ENCODE data around the gene FOXN4. TPM values are rescaled to one million over a fixed set of nuclear protein-coding genes. Genes with fewer than 3 reads are reported as not detected.

FOXN4 gene
- total RNA-seq, 1 donor from 2014 or later = not detected

GRCh38 chr12:109258201-109258600, 50.9 kb downstream of the FOXN4 start:
- Histone ChIP-seq H3K27ac (no peak overlapping the region), H3K36me3 (peaks cover 0 to 55% of the 10 kb centered on the region in 2 donors), H3K4me1 (no peaks in the 10 kb centered on the region), H3K9me3 (peaks cover 5% of the 10 kb centered on the region), H3K4me3 (no peak overlapping the region), H3K27me3 (no peaks in the 10 kb centered on the region)
- intact Hi-C loops (cut with DNase I) = no loop called here
- no peak for DNase-seq (ENCODE audit: extremely low spot score in 2 of 2)
- no peak for TF ChIP-seq CTCF (IDR thresholded peaks at IDR 0.05)
- TF ChIP-seq POLR2AphosphoS5 (IDR thresholded peaks at IDR 0.05; ENCODE audit: insufficient read depth in 1 of 2, low read depth in 1 of 2) = no peak
- no peak for TF ChIP-seq POLR2A (IDR thresholded peaks at IDR 0.05)

DNA sequence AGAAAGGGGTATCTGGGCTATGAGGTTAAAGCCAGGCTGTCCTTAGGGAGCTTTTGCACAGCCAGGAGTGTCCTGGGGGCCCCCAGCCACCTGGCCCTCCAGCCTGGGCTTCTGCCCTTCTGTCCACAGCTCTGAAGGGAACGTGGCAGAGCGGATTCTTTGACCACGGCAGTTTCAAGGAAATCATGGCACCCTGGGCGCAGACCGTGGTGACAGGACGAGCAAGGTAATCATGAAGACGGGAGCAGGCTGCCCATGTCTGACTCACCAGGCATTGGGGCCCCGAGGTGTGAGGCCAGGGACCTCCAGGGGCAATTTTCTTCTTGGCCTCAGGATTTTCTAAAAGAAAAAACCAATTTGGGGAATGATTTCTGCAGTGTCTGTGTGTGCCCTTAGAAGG, 53.1 kb downstream of the FOXN4 start:
- Histone ChIP-seq H3K27ac (no peak overlapping the region), H3K36me3 (peaks cover 0 to 46% of the 10 kb centered on the region in 2 donors), H3K4me3 (no peak overlapping the region), H3K9me3 (peaks cover 5% of the 10 kb centered on the region), H3K4me1 (no peaks in the 10 kb centered on the region), H3K27me3 (no peaks in the 10 kb centered on the region)
- DNase-seq (ENCODE audit: extremely low spot score in 2 of 2) = no peak
- TF ChIP-seq CTCF (IDR thresholded peaks at IDR 0.05) (no peak), POLR2AphosphoS5 (IDR thresholded peaks at IDR 0.05; ENCODE audit: insufficient read depth in 1 of 2, low read depth in 1 of 2) (no peak), POLR2A (IDR thresholded peaks at IDR 0.05) (no peak)
- intact Hi-C loops (cut with DNase I) = no loop called here

- H3K9me3 ChIP-seq = peaks cover 5% of the 10 kb centered on the region
- no peaks in the 10 kb centered on the region for H3K4me1 ChIP-seq
- intact Hi-C loops (cut with DNase I) = no loop called here
- no peak for TF ChIP-seq CTCF (IDR thresholded peaks at IDR 0.05)
- TF ChIP-seq POLR2AphosphoS5 (IDR thresholded peaks at IDR 0.05; ENCODE audit: insufficient read depth in 1 of 2, low read depth in 1 of 2) = no peak
- TF ChIP-seq POLR2A (IDR thresholded peaks at IDR 0.05) = no peak
- H3K36me3 ChIP-seq = peaks cover 0 to 40% of the 10 kb centered on the region in 2 donors
- H3K4me3 ChIP-seq = no peak overlapping the region
- H3K27ac ChIP-seq = no peak overlapping the region
- no peaks in the 10 kb centered on the region for H3K27me3 ChIP-seq
- DNase-seq (ENCODE audit: extremely low spot score in 2 of 2) = no peak
Measured at GRCh38 chr12:109255377-109255776, 53.7 kb downstream of the FOXN4 start.

- Histone ChIP-seq H3K4me3 (no peak overlapping the region), H3K27me3 (no peaks in the 10 kb centered on the region), H3K27ac (no peak overlapping the region), H3K9me3 (peaks cover 5% of the 10 kb centered on the region), H3K36me3 (peaks cover 0 to 26% of the 10 kb centered on the region in 2 donors), H3K4me1 (no peaks in the 10 kb centered on the region)
- TF ChIP-seq POLR2A (IDR thresholded peaks at IDR 0.05) = no peak
- no peak for TF ChIP-seq CTCF (IDR thresholded peaks at IDR 0.05)
- TF ChIP-seq POLR2AphosphoS5 (IDR thresholded peaks at IDR 0.05; ENCODE audit: insufficient read depth in 1 of 2, low read depth in 1 of 2) = no peak
- DNase-seq (ENCODE audit: extremely low spot score in 2 of 2) = no peak
- intact Hi-C loops (cut with DNase I) = no loop called here
Measured at GRCh38 chr12:109253913-109254544, 55.1 kb downstream of the FOXN4 start.

- peaks cover 0 to 21% of the 10 kb centered on the region in 2 donors for H3K36me3 ChIP-seq
- H3K27me3 ChIP-seq = no peaks in the 10 kb centered on the region
- H3K4me1 ChIP-seq = no peaks in the 10 kb centered on the region
- intact Hi-C loops (cut with DNase I) = no loop called here
- H3K4me3 ChIP-seq = no peak overlapping the region
- TF ChIP-seq CTCF (IDR thresholded peaks at IDR 0.05) = no peak
- TF ChIP-seq POLR2A (IDR thresholded peaks at IDR 0.05) = no peak
- no peak for TF ChIP-seq POLR2AphosphoS5 (IDR thresholded peaks at IDR 0.05; ENCODE audit: insufficient read depth in 1 of 2, low read depth in 1 of 2)
- H3K27ac ChIP-seq = no peak overlapping the region
- no peak for DNase-seq (ENCODE audit: extremely low spot score in 2 of 2)
- H3K9me3 ChIP-seq = peaks cover 5% of the 10 kb centered on the region
Measured at GRCh38 chr12:109252799-109253198, 56.3 kb downstream of the FOXN4 start.

Measured in vagina (tissue), 2 donors.